ENCODE measurements around the gene NFATC1.
A peak's percentile ranks its signal among the peaks of the same experiment; 100 is the strongest.

Gene NFATC1

DNA sequence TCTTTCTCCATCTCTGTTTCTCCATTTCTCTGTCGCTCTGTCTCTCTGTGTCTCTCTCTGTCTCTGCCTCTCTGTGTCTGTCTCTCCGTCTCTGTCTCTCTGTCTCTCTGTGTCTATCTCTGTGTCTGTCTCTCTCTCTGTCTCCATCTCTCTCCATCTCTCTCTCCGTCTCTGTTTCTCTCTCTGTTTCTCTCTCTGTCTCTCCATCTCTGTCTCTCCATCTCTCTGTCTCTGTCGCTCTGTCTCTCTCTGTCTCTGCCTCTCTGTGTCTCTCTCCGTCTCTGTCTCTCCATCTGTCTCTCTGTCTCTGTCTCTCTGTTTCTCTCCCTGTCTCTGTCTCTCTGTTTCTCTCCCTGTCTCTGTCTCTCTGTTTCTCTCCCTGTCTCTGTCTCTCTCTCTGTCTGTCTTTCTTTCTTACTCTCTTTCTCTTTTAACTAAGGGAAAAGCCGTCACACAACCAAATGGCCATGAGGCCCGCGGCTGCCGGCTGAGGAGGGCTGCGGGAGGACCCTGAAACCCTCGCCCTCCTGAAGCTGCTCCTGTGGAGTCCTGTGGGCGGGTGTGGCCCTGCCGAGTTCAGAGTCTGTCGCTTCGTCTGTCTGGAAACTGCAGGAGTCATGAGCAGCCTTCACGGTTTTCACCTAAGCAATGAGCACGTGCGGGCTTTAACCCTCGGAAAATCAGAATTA lies 29.3 kb downstream of the NFATC1 start:
- no peak for DNase-seq

DNA sequence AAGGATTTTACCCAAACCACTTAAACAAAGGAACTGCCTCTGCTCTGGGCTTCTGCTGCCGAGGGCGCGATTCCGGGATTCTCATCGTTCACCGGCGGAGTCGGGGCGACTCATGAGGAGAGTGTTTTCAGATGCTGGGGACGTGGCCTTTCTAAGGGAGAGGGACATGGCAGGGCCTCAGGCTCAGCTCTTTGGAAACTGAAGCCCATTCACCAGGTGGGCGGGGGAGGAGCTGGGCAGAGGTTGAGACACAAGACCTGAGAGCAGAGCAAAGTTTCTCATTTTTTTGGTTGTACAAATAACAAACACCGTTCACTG lies 29.8 kb downstream of the NFATC1 start:
- no peak for DNase-seq

DNA sequence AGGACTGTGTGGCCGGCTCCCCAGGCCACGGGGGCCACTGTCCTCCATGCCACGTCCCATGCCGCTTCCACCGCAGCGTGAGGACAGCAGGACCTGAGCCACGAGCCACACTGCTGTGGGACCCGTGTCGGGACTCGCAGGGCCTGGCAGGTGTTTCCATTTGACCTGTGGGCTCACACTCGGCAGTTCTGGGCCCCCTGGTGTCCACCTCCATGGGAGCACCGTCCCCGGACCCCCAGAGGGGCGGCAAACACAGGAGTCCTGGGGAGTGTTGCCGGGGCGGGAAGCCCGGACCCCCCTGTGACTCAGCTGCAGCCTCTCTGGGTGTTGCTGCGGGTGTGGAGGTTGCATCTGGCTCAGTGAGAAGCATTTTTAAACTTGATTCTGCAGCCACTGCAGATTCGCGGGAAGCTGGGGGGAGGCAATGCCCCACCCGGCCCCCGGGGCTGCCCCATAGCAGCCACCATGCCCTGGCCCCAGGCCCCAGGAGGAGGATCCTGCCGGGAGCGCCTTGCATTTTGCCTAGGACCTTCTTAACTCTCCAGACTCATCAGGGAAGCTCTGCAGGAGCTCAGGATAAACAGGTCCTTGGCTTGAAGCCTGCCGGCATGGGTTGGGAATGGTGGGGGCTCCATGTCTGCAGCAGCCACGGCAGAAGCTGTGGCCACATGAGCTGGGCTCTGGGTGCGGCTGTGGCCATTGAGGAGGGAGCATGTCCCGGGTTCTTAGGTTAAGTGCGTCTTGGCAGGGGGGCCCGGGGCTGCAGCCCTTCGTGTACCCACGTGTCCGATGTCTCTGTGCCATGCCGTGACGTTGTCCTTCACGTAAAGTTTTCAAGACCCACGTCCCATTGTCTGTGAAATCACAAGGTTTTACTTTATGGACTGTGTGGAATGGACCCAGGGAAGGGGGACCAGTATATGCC lies 30.9 kb downstream of the NFATC1 start:
- DNase-seq = no peak

DNA sequence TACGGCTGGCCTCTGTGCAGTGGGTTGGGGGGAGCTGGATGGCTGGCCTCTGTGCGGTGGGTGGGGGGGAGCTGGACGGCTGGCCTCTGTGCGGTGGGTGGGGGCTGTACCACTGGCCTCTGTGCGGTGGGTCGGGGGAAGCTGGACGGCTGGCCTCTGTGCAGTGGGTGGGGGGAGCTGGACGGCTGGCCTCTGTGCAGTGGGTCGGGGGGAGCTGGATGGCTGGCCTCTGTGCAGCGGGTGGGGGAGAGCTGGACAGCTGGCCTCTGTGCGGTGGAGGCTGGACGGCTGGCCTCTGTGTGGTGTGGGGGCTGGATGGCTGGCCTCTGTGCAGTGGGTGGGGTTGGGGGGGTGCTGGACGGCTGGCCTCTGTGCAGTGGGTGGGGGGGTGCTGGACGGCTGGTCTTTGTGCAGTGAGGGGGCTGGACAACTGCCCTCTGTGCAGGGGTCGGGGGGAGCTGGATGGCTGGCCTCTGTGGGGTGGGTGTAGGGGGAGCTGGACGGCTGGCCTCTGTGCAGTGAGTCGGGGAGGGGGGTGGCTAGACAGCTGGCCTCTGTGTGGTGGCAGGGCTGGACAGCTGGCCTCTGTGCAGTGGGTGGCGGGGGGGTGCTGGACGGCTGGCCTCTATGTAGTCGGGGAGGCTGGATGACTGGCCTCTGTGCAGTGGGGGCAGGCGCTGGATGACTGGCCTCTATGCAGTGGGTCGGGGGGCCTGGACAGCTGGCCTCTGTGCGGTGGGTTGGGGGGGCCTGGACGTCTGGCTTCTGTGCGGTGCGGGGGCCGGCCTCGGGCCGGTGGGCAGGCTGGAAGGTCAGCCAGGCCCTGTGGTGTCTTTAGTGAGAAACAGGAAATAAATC lies 31.9 kb downstream of the NFATC1 start:
- no peak for DNase-seq

DNA sequence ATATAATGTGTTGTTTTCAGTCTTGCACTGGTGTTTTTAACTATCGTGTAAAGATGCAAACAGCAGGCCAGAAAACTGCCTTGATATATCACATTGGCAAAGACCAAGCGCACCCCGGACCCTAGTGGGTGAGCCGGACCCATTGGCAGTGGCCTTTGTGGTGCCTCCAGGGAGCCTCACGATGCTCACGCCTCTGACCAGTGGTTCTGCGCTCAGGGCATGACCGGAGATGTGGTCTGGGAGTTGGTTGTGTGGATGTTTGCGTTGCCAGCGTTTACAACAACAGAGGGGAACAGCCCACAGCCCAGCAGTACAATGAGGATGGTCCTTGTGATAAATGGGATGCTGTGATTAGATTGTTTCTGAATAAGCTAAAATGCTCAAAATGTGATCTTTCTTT lies 32.6 kb downstream of the NFATC1 start:
- DNase-seq = no peak

DNA sequence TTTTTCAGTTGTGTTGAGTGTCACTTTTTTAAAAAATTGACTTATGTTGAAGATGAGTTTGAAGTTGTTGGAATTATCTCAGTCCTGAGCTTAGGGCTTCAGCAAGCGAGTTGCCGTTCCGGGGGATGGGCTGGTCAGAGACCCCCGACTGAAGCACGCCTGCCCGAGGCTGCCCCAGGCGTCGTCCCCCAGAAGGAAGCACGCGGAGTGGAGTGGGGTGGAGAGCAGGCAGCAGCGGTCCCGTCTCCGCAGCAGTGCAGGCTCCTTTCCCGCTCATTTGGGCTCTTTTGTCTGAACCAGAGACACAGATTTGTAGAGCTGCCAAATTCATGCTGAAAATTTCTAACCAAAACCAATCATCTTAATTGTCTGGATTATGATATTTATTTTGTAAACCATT lies 33.7 kb downstream of the NFATC1 start:
- no peak for DNase-seq

DNA sequence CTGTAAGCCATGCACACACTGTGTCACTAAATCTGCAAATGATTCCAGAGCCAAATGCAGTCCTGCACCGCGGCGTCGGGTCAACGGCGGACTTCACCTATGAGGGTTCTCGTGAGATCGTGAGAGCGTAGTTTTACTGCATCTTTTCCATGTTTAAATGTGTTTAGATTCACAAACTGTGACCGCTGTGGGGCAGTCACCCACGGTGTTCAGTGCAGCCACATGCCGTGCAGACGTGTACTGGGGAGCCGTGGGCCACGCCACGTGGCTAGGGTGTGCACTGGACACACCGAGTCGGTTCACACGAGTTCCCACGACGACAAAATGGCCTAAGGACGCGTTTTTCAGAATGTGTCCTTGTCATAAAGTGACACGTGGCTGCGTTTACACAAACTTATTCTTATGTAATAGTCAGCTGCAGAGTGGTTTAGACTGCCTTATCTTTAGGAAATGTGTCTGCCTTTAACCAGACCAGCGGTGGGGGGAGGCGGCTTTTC lies 34.1 kb downstream of the NFATC1 start:
- DNase-seq = peak; percentile 82

DNA sequence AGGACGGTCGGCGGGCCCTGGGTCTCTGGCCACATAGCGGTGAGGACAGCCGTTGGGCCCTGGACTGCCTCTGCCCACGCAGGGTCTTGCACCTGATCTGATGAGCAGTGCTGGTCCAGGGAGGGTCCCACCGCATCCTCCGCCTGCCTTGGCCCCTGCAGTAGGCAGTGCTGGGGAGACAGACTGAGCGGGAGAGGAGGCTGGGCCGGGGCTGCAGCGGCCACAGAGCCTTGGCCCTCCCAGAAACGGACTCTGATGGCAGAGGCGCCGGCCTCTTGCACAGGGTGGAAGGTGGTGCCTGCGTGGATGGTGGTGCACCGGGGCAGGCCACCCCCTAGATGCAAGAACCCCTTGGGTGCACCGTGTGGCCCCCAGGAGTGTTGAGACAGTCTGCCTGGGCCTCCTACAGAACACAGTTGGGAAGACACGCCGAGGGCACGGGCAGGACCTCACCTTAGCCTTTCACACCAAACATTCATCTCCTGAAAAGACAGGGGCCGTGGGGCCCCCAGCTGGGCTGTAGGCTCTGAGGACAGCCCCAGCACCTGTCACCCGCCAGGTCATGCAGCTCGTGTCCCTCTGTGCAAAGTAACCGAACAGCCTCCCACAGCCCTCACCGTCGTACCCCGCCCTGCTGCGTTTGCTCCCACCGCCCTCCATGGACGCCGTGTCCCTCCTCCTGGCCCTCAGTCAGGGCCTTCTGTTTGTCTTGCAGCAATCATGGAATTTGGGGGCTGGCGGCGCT lies 36.8 kb downstream of the NFATC1 start:
- no peak for DNase-seq

DNA sequence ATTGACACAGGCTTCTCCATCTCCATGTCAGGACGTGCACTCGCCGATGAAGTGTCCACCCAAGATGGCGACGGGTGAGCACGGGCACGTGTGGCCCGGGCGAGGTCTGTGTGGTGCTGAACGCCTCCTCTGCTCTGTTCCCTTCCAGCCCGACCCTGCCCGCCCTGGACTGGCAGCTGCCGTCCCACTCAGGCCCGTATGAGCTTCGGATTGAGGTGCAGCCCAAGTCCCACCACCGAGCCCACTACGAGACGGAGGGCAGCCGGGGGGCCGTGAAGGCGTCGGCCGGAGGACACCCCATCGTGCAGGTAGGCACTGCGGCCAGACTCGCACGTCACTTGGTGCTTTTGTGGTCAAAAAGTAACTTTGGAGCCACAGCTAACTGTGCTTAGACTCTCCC lies 37.7 kb downstream of the NFATC1 start:
- no peak for DNase-seq

DNA sequence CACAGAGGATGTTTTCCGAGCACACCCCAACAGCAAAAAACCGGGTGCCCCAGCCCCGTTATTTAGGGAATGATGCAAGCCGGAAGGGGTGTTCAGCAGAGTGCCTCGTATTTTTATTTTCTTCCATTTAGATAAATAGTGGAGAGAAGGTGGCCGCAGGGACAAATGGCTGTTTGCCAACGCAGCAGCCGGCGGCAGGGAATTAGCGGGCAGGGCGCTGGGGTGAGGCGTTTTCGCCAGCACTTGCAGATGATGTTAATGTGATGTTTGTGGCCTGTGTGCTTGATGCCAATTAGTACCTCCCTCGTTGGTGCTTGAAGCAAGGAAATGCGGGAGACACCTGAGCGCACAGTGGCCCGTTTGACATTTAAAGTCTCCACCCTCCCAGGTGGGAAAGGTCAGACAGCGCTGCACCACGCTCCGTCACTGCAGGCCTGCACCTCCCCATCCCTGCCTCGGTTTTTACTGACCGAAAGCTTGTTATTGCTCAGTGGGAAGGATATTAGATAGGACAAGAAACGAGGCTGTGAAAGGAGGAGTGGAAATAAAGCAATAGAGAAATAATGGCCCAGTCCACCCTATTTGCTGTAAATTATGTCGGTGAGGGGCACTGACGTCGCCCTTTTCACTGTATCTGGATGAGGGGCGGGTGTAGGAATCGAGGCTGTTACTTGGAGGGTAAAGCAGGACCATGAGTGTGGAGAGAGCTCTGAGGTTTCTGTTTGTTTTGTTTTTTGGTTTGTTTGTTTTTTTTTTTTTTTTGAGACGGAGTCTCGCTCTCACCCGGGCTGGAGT lies 39.1 kb downstream of the NFATC1 start:
- no peak for DNase-seq

DNA sequence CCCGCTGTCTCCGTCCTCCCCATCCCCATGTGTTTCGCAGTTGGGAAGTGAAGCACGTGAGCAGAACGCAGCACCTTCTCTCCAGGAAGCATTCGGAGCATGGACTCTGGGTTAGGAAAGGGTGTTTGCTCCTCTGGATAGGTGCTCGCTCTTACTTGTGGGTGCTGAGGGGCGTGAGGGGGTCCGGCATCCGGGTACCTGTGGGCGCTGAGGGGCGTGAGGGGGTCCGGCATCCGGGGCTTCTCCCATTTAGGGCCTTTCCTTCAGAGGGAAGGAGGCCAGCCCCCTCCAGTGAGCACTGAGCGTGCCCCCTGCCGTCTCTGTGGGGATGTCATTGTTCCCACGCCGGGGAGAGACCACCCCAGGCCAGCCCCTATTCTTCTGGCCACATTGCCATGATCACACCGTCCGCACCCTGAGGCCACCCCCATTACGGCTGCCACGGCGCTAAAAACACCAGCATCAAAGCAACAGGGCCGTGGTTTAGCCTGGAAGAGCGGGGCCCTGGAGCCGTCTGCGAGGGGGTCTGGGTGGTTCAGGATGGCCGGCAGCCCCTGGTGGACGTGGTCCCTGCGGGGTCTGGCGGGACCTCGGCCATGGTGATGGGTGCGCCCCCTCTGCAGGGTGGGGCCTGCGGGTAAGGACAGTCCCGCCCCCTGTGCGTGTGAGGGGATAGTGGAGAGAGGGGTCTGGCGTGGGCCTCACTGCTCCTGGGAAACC lies 41.0 kb downstream of the NFATC1 start:
- DNase-seq = no peak

DNA sequence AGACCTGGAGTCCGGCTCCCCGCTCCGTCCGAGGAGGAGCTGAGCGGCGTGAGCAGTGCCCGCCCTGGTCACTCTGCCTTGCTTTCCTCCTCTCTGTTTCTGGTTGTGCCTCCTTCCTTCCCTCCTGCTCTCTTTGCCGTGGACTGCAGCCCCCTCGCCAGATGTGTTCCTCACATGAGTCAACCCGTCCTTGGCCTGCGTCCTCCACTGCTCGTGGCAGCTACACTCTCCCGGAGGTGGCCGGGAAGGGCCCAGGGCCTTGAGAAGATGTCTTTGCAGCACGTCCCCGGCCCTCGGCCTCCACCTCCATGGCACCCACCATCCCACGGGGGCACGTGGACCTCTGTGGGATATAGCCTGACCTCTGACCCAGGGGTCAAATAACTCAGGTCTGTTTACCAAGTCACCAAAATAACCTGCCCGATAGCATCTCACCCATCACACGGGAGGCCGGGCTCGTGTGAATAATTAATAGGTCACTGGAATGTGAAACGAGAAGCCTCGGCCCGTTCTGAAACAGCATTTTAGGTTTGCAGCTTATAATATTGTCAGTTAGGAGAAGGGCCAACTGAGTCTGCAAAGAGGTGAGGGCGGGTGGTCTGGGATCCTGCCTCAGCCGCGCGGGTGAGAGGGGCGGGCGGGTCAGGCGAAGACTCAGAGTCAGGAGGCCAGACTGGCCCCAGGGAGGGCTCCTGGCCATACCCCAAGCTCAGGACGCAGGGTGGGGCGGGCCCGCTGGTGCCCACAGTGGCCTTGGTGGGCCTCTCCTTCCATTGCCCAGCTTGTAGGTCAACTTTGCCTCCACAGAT lies 42.6 kb downstream of the NFATC1 start:
- no peak for DNase-seq

DNA sequence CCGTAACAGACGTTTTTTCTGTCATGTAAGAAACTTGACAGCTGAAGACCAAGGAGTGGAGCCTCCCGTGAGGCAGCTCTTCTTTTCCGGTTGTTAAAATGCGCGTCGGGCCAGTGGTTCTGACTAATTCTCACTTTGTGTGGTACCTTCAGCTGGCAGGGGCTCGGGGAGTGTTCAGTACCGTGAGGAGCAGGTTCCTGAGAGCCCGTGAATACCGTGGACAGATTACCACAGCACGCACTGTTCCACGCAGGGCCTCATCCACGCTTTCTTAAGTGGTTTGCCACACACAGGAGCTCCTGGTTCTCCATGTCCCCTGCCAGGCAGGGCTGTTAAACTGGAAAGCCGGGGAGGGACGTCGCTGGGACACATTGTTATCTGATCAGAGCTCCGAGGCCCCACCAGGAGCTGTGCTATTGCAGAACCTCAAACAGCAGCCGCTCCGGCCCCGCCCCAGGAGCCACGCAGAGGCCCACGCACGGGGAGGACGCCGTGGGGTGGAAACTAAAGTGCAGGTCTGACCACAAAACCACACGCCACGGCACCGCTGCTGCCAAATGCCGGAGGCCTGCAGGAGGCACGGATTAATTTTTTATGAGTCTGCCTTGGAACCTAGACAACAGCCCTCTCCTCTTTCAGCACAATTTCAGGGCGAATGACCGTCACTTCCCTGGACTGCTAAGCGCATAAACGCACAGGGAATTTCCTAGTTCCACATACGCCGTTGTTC lies 43.3 kb downstream of the NFATC1 start:
- peak; percentile 27 for DNase-seq

DNA sequence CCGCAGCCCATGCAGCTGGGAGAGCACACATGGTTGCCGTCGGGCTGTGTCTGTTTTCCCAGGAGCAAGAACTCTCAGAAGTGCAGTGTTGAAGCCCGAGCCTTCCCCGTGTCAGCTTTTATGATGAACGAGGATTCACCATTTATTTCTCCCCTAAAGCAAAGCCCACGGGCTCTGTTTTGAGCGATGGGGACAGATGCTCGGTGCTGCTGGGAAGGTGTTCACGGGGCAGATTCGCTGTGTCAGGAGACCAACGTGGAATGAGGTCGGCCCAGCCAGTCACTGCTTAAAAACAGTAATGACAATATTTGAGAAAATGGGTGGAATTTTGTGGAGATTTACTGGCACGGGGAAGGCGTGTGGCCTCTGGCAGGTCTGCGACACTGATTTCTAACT lies 43.9 kb downstream of the NFATC1 start:
- DNase-seq = no peak

DNA sequence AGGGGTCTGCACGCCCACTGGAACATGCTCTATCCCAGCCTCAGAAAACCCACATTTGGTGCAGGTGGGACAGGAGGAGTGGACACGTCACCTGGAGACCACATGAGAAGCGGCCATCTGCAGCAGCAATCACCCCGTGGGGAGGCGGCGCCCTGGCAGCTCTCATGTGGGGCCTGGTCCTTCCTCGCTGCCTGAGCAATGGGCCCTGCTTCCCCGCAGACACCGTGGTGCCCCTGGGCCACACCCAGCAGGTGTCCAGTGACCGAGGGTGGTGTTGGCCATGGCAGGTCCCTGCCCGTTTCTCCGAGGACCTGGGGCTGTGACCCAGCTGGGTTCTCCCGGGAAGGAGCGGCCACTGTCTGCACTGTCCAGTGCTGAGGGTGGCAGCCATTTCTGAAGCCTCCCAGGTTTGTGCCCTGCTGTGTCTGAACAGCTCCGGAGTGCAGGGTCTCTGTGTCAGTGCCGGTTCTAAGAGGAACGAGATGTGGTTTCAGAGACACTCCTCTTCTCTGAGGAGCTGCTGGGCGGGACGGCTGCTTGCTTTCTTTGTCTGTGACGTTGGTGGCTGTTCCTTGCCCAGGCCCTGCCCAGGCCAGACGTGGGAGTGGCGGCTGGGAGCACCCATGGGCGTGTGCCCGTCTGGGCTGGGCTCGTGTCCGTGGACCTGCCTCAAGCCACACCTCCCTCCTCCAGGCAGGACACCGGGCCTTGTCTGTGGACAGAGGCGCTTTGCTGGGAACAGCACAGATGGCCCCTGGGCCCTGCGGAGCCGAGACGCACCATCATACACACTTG lies 44.8 kb downstream of the NFATC1 start:
- peak; percentile 81 for DNase-seq

DNA sequence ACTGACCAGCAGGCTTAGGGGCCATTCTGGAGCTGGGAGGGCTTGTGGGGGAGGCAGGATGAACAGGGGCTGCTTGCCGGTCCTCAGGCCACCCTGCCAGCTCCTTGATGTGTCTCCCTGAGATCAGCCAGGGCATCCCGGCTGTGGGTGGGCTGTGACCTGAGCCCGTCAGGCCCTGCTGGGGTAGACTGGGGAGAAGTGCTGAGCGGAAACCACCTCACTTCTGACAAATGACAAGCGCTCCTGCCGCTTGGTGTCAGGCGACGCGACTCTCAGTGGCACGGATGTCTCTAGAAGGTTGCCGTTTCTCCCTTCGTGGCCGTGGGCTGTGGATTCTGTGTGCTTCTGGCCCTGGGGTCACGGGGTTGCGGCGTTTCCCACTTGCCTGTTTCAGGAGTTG lies 45.7 kb downstream of the NFATC1 start:
- no peak for DNase-seq

DNA sequence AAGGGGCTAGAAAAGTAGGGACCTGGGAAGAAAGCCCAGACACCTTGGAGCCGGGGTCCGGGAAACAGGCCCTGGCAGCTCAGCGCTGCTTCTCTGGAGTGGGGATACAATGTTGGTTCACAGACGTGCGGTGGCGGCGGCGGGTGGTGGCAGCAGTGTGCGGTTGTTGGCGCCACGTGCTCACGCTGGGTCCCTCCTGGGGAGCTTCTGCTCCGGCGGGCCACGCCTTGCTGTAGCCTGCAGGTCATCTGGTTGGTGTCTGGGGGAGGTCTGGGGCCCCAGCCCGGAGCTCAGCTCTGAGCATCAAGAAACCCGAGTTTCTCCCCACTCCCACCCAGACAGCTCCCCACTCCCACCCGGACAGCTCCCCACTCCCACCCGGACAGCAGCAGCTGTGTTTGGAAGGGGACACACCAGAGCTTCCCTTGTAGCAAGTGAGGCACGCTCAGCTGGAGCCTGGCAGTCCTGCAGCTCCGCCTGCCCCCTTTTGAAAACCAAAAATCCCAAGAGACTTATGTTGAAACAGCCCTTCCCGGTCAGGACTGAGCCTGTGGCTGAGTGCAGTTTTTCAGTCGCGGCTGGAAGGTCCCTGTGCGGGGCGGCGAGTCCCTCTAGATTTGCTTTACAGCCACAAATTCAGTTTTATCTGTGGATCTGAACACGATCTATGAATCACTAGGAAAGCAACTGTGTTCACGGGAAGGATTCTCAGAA lies 46.9 kb downstream of the NFATC1 start:
- no peak for DNase-seq

DNA sequence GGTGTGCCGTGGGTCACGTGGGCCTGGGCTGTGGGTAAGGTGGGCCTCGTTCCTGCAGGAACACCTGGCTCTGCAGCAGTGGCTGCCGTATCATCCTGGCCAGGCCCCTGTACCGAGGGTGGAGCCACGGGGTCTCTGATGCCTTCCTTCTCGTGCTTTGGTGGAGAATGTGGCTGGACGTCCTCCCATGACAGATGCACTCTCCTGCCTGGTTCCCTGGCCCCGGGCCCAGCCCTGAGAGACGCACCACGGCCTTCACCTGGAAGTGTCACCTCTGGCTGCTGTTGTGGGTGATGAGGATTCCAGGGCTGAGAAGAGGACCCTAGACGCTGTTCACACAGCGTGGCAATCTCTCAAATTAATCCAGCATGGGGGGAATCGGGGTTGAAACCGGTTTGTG lies 49.5 kb downstream of the NFATC1 start:
- DNase-seq = no peak

Data from hematopoietic multipotent progenitor cell treated with erythropoietin and hydrocortisone succinate and interleukin-3 and kit ligand, for 8 days (in vitro differentiated cells).